HepG2 (cell line): ENCODE results near the gene HSPA1A. TPM values are rescaled to one million over a fixed set of nuclear protein-coding genes. Genes with fewer than 3 reads are reported as not detected.
A peak's percentile ranks its signal among the peaks of the same experiment; 100 is the strongest.

ENCODE experiments used
- ARHGAP35 ChIP-seq: sonication (generic); formaldehyde crosslinking; IDR thresholded peaks from 2 replicates; pipeline ENCODE4 v1.9.0; 2022; ENCODE audit warnings: mild to moderate bottlenecking, inconsistent platforms, moderate library complexity, missing genetic modification reagents, borderline replicate concordance
- CBFB ChIP-seq: sonication (generic); formaldehyde crosslinking; IDR thresholded peaks from 2 replicates; pipeline ENCODE4 v1.4.0; 2020; ENCODE audit warnings: missing genetic modification reagents
- DMAP1 ChIP-seq: IDR thresholded peaks from 2 replicates; pipeline ENCODE4 v1.6.1; 2016
- ELF4 ChIP-seq: sonication (generic); formaldehyde crosslinking; IDR thresholded peaks from 2 replicates; pipeline ENCODE4 v1.5.0; 2020; ENCODE audit warnings: missing genetic modification reagents, mild to moderate bottlenecking, moderate library complexity, borderline replicate concordance
- GABPB1 ChIP-seq: IDR thresholded peaks from 2 replicates; pipeline ENCODE4 v1.6.1; 2016; ENCODE audit warnings: mild to moderate bottlenecking, missing genetic modification reagents, moderate library complexity, missing compliant biosample characterization
- GATAD2A ChIP-seq: IDR thresholded peaks from 2 replicates; pipeline ENCODE4 v1.6.1; 2016
- GFI1 ChIP-seq: sonication (generic); formaldehyde crosslinking; IDR thresholded peaks from 2 replicates; pipeline ENCODE4 v1.5.0; 2020; ENCODE audit warnings: missing genetic modification reagents, mild to moderate bottlenecking, borderline replicate concordance
- HNF4G ChIP-seq, 2 experiments: sonication (generic) in 1 of 2; formaldehyde crosslinking in 1 of 2; IDR thresholded peaks; 2 replicates each; pipeline versions ENCODE4 v1.4.0 to v1.6.1; 2011 to 2020; ENCODE audit warnings: borderline replicate concordance in 2 of 2, low read depth in 2 of 2, mild to moderate bottlenecking in 2 of 2, low read length in 1 of 2, missing genetic modification reagents in 1 of 2, moderate library complexity in 1 of 2
- KDM1A ChIP-seq: IDR thresholded peaks from 2 replicates; pipeline ENCODE4 v1.6.1; 2016; ENCODE audit warnings: missing compliant biosample characterization
- KDM2A ChIP-seq: sonication (generic); formaldehyde crosslinking; IDR thresholded peaks from 2 replicates; pipeline ENCODE4 v1.4.0; 2020; ENCODE audit warnings: low read depth, missing genetic modification reagents, borderline replicate concordance
- KLF12 ChIP-seq: sonication (generic); formaldehyde crosslinking; IDR thresholded peaks from 2 replicates; pipeline ENCODE4 v1.4.0; 2020; ENCODE audit warnings: missing genetic modification reagents, borderline replicate concordance
- KMT2B ChIP-seq: IDR thresholded peaks from 2 replicates; pipeline ENCODE4 v1.6.1; 2016; ENCODE audit warnings: missing genetic modification reagents, missing compliant biosample characterization
- NFRKB ChIP-seq: fragments of 450-650 bp; IDR thresholded peaks from 2 replicates; pipeline ENCODE4 v1.6.1; 2017
- NPAS2 ChIP-seq: sonication (generic); formaldehyde crosslinking; IDR thresholded peaks from 2 replicates; pipeline ENCODE4 v1.8.0; 2022; ENCODE audit warnings: mild to moderate bottlenecking, missing genetic modification reagents, borderline replicate concordance
- PAX8 ChIP-seq: sonication (generic); formaldehyde crosslinking; IDR thresholded peaks from 2 replicates; pipeline ENCODE4 v1.8.0; 2022; ENCODE audit warnings: mild to moderate bottlenecking, missing genetic modification reagents, borderline replicate concordance
- SCMH1 ChIP-seq: sonication (generic); formaldehyde crosslinking; IDR thresholded peaks from 2 replicates; pipeline ENCODE4 v1.9.0; 2021; ENCODE audit warnings: missing genetic modification reagents, mild to moderate bottlenecking, borderline replicate concordance
- SIN3A ChIP-seq: IDR thresholded peaks from 2 replicates; pipeline ENCODE4 v1.6.1; 2011; ENCODE audit warnings: low read depth, mild to moderate bottlenecking, control low read depth, low read length, borderline replicate concordance
- TARDBP ChIP-seq: sonication (generic); formaldehyde crosslinking; IDR thresholded peaks from 2 replicates; pipeline ENCODE4 v1.8.0; 2022; ENCODE audit warnings: mild to moderate bottlenecking, missing genetic modification reagents
- TOPORS ChIP-seq: sonication (generic); formaldehyde crosslinking; IDR thresholded peaks from 2 replicates; pipeline ENCODE4 v1.8.0; 2023; ENCODE audit warnings: mild to moderate bottlenecking, missing genetic modification reagents
- ZBTB42 ChIP-seq: sonication (generic); formaldehyde crosslinking; IDR thresholded peaks from 2 replicates; pipeline ENCODE4 v1.5.0; 2020; ENCODE audit warnings: mild to moderate bottlenecking, missing genetic modification reagents
- ZNF251 ChIP-seq: sonication (generic); formaldehyde crosslinking; IDR thresholded peaks from 2 replicates; pipeline ENCODE4 v1.9.0; 2021; ENCODE audit warnings: mild to moderate bottlenecking, missing genetic modification reagents
- ZNF292 ChIP-seq: sonication (generic); formaldehyde crosslinking; IDR thresholded peaks from 2 replicates; pipeline ENCODE4 v1.8.1; 2022; ENCODE audit warnings: mild to moderate bottlenecking, low read depth, missing genetic modification reagents, borderline replicate concordance
- ZNF343 ChIP-seq: sonication (generic); formaldehyde crosslinking; IDR thresholded peaks from 2 replicates; pipeline ENCODE4 v1.4.0; 2020; ENCODE audit warnings: mild to moderate bottlenecking, missing genetic modification reagents
- ZSCAN12 ChIP-seq: sonication (generic); formaldehyde crosslinking; IDR thresholded peaks from 2 replicates; pipeline ENCODE4 v1.9.0; 2021; ENCODE audit warnings: mild to moderate bottlenecking, missing genetic modification reagents
- polyA plus RNA-seq, 8 experiments: library from polyadenylated mRNA; depleted of rRNA in 3 of 8; stranded (reverse) in 7 of 8; unstranded in 1 of 8; fragments of >200 nt; fragmentation: Illumina TruSeq in 4 of 8; extraction: Trizol in 4 of 8; gene quantifications; 2 replicates each; pipeline versions ENCODE4 v1.2.1 to v1.2.3, GENCODE V29; 2011 to 2016; ENCODE audit warnings: low read depth in 4 of 8, missing spikeins in 1 of 8, mixed read lengths in 1 of 8; ENCODE audit not compliant: insufficient read depth in 1 of 8
- total RNA-seq, 5 experiments: library from RNA; depleted of rRNA; stranded (reverse); fragments of >200 nt; fragmentation: Illumina TruSeq; extraction: Trizol; gene quantifications; 2 replicates each; pipeline ENCODE4 v1.2.3, GENCODE V29; 2016; ENCODE audit warnings: low read depth in 1 of 5
- TF ChIP-seq, protein P1 (sequence below): sonication (generic); IDR thresholded peaks from 2 replicates; pipeline ENCODE4 v1.6.1; 2016; ENCODE audit warnings: low read depth, borderline replicate concordance
- TF ChIP-seq, protein P2 (sequence below): sonication (generic); formaldehyde crosslinking; IDR thresholded peaks from 2 replicates; pipeline ENCODE4 v1.4.0; 2020; ENCODE audit warnings: missing genetic modification reagents
- TF ChIP-seq, protein P3 (sequence below): sonication (generic); formaldehyde crosslinking; IDR thresholded peaks from 2 replicates; pipeline ENCODE4 v1.4.0; 2020; ENCODE audit warnings: mild to moderate bottlenecking, missing genetic modification reagents
- TF ChIP-seq, protein P4 (sequence below): sonication (generic); formaldehyde crosslinking; IDR thresholded peaks from 2 replicates; pipeline ENCODE4 v1.8.0; 2022; ENCODE audit warnings: missing genetic modification reagents, low read depth, mild to moderate bottlenecking, borderline replicate concordance

The HSPA1A gene
- total and polyA plus RNA-seq, 2 of the 13 experiments (the other 11 are each of a cell fraction or from before 2014, with no cell fraction given), result 44.5 to 85.0 TPM

DNA sequence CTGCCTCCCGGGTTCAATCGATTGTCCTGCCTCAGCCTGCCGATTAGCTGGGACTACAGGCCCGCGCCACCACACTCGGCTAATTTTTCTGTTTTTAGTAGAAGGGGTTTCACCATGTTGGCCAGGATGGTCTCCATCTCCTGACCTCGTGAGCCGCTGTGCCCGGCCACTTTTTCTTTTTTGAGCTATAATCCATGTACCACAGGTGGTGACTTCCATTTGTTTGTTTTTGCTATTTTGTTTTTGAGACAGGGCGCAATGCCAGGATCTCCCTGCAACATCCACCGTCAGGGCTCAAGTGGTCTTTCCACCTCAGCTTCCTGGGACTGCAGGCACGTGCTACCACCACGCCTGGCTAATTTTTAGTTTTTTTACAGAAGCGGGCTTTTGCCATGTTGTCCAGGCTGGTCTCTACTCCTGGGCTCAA, 20.7 kb downstream of the HSPA1A start (continued):
- TF ChIP-seq KDM2A (CRISPR knock-in tag), result peak; percentile 31; the same call in 1 of the 2 replicates
- no peak for TF ChIP-seq KMT2B (CRISPR knock-in tag)
- TF ChIP-seq HNF4G (IDR thresholded peaks at IDR 0.05; ENCODE audit: borderline replicate concordance, low read depth, low read length), result no peak
- no peak for TF ChIP-seq HNF4G (CRISPR knock-in tag; IDR thresholded peaks at IDR 0.05; ENCODE audit: borderline replicate concordance, low read depth)
- TF ChIP-seq ZNF343 (CRISPR knock-in tag), result no peak
- no peak for TF ChIP-seq ZNF251 (CRISPR knock-in tag)
- TF ChIP-seq GABPB1 (CRISPR knock-in tag), result no peak
- no peak for TF ChIP-seq TOPORS (CRISPR knock-in tag)
- TF ChIP-seq KLF12 (CRISPR knock-in tag), result no peak
- TF ChIP-seq ZNF292, result no peak
- no peak for TF ChIP-seq ARHGAP35 (CRISPR knock-in tag)
- no peak for TF ChIP-seq CBFB (CRISPR knock-in tag)
- TF ChIP-seq DMAP1 (CRISPR knock-in tag), result no peak
- TF ChIP-seq NFRKB, result no peak
- no peak for TF ChIP-seq ELF4 (CRISPR knock-in tag)
- no peak for TF ChIP-seq NPAS2 (CRISPR knock-in tag)
- no peak for TF ChIP-seq PAX8 (CRISPR knock-in tag)
- TF ChIP-seq KDM1A (CRISPR knock-in tag), result no peak
- TF ChIP-seq, protein P1, sequence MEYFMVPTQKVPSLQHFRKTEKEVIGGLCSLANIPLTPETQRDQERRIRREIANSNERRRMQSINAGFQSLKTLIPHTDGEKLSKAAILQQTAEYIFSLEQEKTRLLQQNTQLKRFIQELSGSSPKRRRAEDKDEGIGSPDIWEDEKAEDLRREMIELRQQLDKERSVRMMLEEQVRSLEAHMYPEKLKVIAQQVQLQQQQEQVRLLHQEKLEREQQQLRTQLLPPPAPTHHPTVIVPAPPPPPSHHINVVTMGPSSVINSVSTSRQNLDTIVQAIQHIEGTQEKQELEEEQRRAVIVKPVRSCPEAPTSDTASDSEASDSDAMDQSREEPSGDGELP, result no peak
- TF ChIP-seq, protein P2, sequence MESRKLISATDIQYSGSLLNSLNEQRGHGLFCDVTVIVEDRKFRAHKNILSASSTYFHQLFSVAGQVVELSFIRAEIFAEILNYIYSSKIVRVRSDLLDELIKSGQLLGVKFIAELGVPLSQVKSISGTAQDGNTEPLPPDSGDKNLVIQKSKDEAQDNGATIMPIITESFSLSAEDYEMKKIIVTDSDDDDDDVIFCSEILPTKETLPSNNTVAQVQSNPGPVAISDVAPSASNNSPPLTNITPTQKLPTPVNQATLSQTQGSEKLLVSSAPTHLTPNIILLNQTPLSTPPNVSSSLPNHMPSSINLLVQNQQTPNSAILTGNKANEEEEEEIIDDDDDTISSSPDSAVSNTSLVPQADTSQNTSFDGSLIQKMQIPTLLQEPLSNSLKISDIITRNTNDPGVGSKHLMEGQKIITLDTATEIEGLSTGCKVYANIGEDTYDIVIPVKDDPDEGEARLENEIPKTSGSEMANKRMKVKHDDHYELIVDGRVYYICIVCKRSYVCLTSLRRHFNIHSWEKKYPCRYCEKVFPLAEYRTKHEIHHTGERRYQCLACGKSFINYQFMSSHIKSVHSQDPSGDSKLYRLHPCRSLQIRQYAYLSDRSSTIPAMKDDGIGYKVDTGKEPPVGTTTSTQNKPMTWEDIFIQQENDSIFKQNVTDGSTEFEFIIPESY (CRISPR knock-in tag), result no peak
- no peak for TF ChIP-seq ZBTB42 (CRISPR knock-in tag)
- no peak for TF ChIP-seq ZSCAN12 (CRISPR knock-in tag)
- no peak for TF ChIP-seq GATAD2A
- peak; percentile 52; the same call in 1 of the 2 replicates for TF ChIP-seq SIN3A
- TF ChIP-seq SCMH1 (CRISPR knock-in tag), result no peak
- no peak for TF ChIP-seq GFI1 (CRISPR knock-in tag)
- TF ChIP-seq, protein P3, sequence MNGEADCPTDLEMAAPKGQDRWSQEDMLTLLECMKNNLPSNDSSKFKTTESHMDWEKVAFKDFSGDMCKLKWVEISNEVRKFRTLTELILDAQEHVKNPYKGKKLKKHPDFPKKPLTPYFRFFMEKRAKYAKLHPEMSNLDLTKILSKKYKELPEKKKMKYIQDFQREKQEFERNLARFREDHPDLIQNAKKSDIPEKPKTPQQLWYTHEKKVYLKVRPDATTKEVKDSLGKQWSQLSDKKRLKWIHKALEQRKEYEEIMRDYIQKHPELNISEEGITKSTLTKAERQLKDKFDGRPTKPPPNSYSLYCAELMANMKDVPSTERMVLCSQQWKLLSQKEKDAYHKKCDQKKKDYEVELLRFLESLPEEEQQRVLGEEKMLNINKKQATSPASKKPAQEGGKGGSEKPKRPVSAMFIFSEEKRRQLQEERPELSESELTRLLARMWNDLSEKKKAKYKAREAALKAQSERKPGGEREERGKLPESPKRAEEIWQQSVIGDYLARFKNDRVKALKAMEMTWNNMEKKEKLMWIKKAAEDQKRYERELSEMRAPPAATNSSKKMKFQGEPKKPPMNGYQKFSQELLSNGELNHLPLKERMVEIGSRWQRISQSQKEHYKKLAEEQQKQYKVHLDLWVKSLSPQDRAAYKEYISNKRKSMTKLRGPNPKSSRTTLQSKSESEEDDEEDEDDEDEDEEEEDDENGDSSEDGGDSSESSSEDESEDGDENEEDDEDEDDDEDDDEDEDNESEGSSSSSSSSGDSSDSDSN (CRISPR knock-in tag), result no peak; the same call in 1 of the 2 replicates
- no peak for TF ChIP-seq TARDBP
- TF ChIP-seq, protein P4, sequence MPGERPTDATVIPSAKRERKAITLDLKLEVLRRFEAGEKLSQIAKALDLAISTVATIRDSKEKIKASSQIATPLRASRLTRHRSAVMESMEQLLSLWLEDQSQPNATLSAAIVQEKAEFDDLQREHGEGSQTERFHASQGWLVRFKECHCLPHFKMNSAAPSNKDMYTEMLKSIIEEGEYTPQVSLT (CRISPR knock-in tag), result no peak
